ENCODE results near the gene ANXA5. TPM values are rescaled to one million over a fixed set of nuclear protein-coding genes. Genes with fewer than 3 reads are reported as not detected.
"Not testable (repeated sequence)": the region's sequence is repeated elsewhere in the genome, so short reads cannot be mapped to it uniquely, and the experiment has no call there.

The ANXA5 gene
- total RNA-seq, 1 donor from 2014 or later = 203 TPM

DNA sequence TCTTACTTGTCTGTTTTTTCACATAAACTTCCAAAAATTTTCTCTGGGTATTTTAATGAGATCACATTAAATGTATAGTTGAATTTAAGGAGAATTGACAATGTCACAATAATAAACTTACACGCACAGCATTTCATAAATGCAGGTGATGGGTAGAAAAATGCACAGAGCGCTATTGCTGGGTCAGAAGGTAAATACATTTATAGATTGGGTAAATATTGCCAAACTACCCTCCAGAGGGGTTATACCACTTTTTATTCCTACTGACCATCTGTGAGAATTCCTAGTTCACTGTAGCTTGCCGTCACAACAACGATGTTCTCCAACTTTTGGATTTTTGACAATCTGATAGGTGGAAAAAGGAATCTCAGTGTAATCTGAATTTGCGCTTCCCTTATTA, 34.6 kb downstream of the ANXA5 start:
- H3K4me1 ChIP-seq = no peaks in the 10 kb centered on the region
- H3K27ac ChIP-seq = no peak overlapping the region
- no peaks in the 10 kb centered on the region for H3K27me3 ChIP-seq
- no peak for DNase-seq (ENCODE audit: low spot score in 2 of 2)
- intact Hi-C loops (cut with DNase I) = no loop called here
- H3K9me3 ChIP-seq = no peaks in the 10 kb centered on the region
- peaks cover 11 to 45% of the 10 kb centered on the region in 2 donors for H3K36me3 ChIP-seq
- no peak overlapping the region for H3K4me3 ChIP-seq
- no peak for TF ChIP-seq CTCF (IDR thresholded peaks at IDR 0.05)

DNA sequence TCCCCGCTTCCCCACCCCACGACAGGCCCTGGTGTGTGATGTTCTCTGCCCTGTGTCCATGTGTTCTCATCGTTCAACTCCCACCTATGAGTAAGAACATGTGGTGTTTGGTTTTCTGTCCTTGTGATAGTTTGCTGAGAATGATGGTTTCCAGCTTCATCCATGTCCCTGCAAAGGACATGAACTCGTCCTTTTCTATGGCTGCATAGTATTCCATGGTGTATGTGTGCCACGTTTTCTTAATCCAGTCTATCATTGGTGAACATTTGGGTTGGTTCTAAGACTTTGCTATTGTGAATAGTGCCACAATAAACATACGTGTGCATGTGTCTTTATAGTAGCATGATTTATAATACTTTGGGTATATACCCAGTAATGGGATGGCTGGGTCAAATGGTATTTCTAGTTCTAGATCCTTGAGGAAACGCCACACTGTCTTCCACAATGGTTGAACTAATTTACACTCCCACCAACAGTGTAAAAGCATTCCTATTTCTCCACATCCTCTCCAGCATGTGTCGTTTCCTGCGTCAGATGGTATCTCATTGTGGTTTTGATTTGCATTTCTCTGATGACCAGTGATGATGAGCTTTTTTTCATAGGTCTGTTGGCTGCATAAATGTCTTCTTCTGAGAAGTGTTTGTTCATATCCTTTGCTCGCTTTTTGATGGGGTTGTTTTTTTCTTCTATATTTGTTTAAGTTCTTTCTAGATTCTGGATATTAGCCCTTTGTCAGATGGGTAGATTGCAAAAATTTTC, 36.4 kb downstream of the ANXA5 start:
- intact Hi-C loops (cut with DNase I); DNase-seq (ENCODE audit: low spot score in 2 of 2); H3K27ac ChIP-seq: not testable (repeated sequence)

GRCh38 chr4:121658125-121658524, 38.7 kb downstream of the ANXA5 start:
- intact Hi-C loops (cut with DNase I) = no loop called here
- H3K9me3 ChIP-seq = no peaks in the 10 kb centered on the region
- peaks cover 3 to 9% of the 10 kb centered on the region in 2 donors for H3K36me3 ChIP-seq
- no peak for TF ChIP-seq CTCF (IDR thresholded peaks at IDR 0.05)
- DNase-seq (ENCODE audit: low spot score in 2 of 2) = no peak
- no peaks in the 10 kb centered on the region for H3K4me1 ChIP-seq
- H3K27ac ChIP-seq = no peak overlapping the region
- H3K4me3 ChIP-seq = no peak overlapping the region
- no peaks in the 10 kb centered on the region for H3K27me3 ChIP-seq

More for the DNA sequence above, 36.4 kb downstream of the ANXA5 start:
- H3K27me3 ChIP-seq, H3K9me3 ChIP-seq, H3K4me3 ChIP-seq, H3K4me1 ChIP-seq: not testable (repeated sequence)
- H3K36me3 ChIP-seq = peaks cover 8 to 28% of the 10 kb centered on the region in 2 donors

DNA sequence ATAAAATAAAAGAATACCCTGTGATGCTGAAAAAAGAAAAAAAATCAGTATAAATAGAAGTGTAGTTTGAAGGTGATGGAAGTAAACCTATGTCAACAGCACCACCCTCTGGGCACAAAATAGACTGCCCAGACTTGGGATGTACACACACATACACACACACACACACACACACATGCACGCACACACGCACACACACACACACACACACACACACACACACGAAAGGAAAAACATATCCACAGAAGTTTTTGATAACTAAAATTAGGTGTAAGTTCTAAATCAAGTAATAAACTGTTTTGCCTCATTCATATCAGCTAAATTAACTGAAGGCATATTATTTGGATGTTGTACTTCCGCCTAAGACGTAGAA, 40.5 kb downstream of the ANXA5 start:
- TF ChIP-seq CTCF (IDR thresholded peaks at IDR 0.05) = peak in 1 of 3 experiments; percentile 36
- H3K27me3 ChIP-seq = no peaks in the 10 kb centered on the region
- peak overlapping the region in 1 of 2 donors; percentile 22 for H3K27ac ChIP-seq
- H3K36me3 ChIP-seq = no peaks in the 10 kb centered on the region
- peak in 1 of 2 donors; percentile 65 for DNase-seq (ENCODE audit: low spot score in 2 of 2)
- intact Hi-C loops (cut with DNase I) = loop anchor here (2.0 kb wide), 1 partner anchor 285 kb away; no protein-coding TSS in a partner anchor
- no peaks in the 10 kb centered on the region for H3K4me1 ChIP-seq
- H3K4me3 ChIP-seq = no peak overlapping the region
- H3K9me3 ChIP-seq = no peaks in the 10 kb centered on the region

GRCh38 chr4:121655320-121656268, 41.2 kb downstream of the ANXA5 start:
- intact Hi-C loops (cut with DNase I) = loop anchor here (2.0 kb wide), 1 partner anchor 285 kb away; no protein-coding TSS in a partner anchor
- Histone ChIP-seq H3K9me3 (no peaks in the 10 kb centered on the region), H3K27ac (peak overlapping the region in 1 of 2 donors; percentile 22), H3K4me3 (no peak overlapping the region), H3K4me1 (no peaks in the 10 kb centered on the region), H3K36me3 (no peaks in the 10 kb centered on the region), H3K27me3 (no peaks in the 10 kb centered on the region)
- DNase-seq (ENCODE audit: low spot score in 2 of 2) = no peak
- no peak for TF ChIP-seq CTCF (IDR thresholded peaks at IDR 0.05)

- Histone ChIP-seq H3K4me3 (no peak overlapping the region), H3K9me3 (no peaks in the 10 kb centered on the region), H3K4me1 (no peaks in the 10 kb centered on the region), H3K27ac (no peak overlapping the region), H3K36me3 (no peaks in the 10 kb centered on the region), H3K27me3 (no peaks in the 10 kb centered on the region)
- intact Hi-C loops (cut with DNase I) = no loop called here
- DNase-seq (ENCODE audit: low spot score in 2 of 2) = no peak
- TF ChIP-seq CTCF (IDR thresholded peaks at IDR 0.05) = no peak
Measured at GRCh38 chr4:121654738-121655137, 42.0 kb downstream of the ANXA5 start.

Data from ascending aorta (tissue), 2 donors.